Neural progenitor cell (in vitro differentiated cells): ENCODE measurements around the gene MYEOV.

Source experiments
- EZH2 ChIP-seq: fragments of 200-600 bp; sonication (generic); IDR thresholded peaks from 2 replicates; pipeline ENCODE4 v1.6.1; 2017; ENCODE audit warnings: antibody characterized with exemption, mild to moderate bottlenecking, moderate library complexity
- EZH2phosphoT487 ChIP-seq: fragments of 200-600 bp; sonication (generic); IDR thresholded peaks from 2 replicates; pipeline ENCODE4 v1.6.1; 2017; ENCODE audit warnings: antibody characterized with exemption
- TF ChIP-seq, protein P1 (sequence below): fragments of 200-600 bp; sonication (generic); IDR thresholded peaks from 2 replicates; pipeline ENCODE4 v1.5.1; 2017; ENCODE audit warnings: antibody characterized with exemption, mild to moderate bottlenecking

DNA sequence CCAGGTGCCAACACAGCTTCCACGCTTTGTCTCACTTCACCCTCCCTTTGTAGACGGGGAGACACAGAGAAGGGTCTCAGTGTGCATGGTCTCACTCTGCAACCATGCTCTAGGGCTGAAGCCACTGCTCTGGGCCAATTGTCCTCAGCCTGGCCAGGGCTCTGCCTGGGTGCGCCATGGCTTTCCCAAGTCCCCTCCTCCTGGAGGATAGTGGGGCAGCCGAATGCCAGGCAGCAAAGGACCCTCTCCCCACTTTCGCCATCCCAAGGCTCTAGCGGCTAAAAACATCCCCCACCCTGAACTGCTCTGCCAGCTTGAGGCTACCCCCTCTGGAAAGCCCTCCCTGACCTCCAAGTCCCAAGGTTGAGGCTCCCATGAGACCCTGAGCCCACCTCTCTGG lies 20.4 kb upstream of the MYEOV start:
- TF ChIP-seq, protein P1, sequence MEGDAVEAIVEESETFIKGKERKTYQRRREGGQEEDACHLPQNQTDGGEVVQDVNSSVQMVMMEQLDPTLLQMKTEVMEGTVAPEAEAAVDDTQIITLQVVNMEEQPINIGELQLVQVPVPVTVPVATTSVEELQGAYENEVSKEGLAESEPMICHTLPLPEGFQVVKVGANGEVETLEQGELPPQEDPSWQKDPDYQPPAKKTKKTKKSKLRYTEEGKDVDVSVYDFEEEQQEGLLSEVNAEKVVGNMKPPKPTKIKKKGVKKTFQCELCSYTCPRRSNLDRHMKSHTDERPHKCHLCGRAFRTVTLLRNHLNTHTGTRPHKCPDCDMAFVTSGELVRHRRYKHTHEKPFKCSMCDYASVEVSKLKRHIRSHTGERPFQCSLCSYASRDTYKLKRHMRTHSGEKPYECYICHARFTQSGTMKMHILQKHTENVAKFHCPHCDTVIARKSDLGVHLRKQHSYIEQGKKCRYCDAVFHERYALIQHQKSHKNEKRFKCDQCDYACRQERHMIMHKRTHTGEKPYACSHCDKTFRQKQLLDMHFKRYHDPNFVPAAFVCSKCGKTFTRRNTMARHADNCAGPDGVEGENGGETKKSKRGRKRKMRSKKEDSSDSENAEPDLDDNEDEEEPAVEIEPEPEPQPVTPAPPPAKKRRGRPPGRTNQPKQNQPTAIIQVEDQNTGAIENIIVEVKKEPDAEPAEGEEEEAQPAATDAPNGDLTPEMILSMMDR, result no peak
- TF ChIP-seq EZH2 (no peak), EZH2phosphoT487 (no peak)
